HG02981 (cell line): ENCODE results near the gene GRID1.
"Not testable (repeated sequence)": the region's sequence is repeated elsewhere in the genome, so short reads cannot be mapped to it uniquely, and the experiment has no call there.

Experiments
- ATAC-seq: cut with Tn5 transposase; IDR thresholded peaks from one replicate; pipeline ENCODE4 v1.9.1; 2021; ENCODE audit warnings: mild to moderate bottlenecking, moderate library complexity; ENCODE audit not compliant: unreplicated experiment

GRID1 gene

GRCh38 chr10:86256690-86257315 lies 109.8 kb downstream of the GRID1 start:
- no peak for ATAC-seq

GRCh38 chr10:86255405-86256251 lies 111.0 kb downstream of the GRID1 start:
- ATAC-seq: no peak

- no peak for ATAC-seq
Observed at GRCh38 chr10:86254526-86255174, 111.9 kb downstream of the GRID1 start.

- no peak for ATAC-seq
Observed at GRCh38 chr10:86254081-86254480, 112.5 kb downstream of the GRID1 start.

- ATAC-seq: no peak
Observed at GRCh38 chr10:86253091-86254072, 113.2 kb downstream of the GRID1 start.

- no peak for ATAC-seq
Observed at GRCh38 chr10:86252556-86252955, 114.0 kb downstream of the GRID1 start.

GRCh38 chr10:86252079-86252478 lies 114.5 kb downstream of the GRID1 start:
- no peak for ATAC-seq

GRCh38 chr10:86251426-86251825 lies 115.2 kb downstream of the GRID1 start:
- no peak for ATAC-seq

GRCh38 chr10:86250399-86250798 lies 116.2 kb downstream of the GRID1 start:
- no peak for ATAC-seq

GRCh38 chr10:86249794-86250193 lies 116.8 kb downstream of the GRID1 start:
- no peak for ATAC-seq

GRCh38 chr10:86248062-86248461 lies 118.5 kb downstream of the GRID1 start:
- ATAC-seq: no peak

GRCh38 chr10:86247588-86247987 lies 119.0 kb downstream of the GRID1 start:
- ATAC-seq: no peak

- no peak for ATAC-seq
Observed at GRCh38 chr10:86247073-86247472, 119.5 kb downstream of the GRID1 start.

GRCh38 chr10:86246279-86246940 lies 120.2 kb downstream of the GRID1 start:
- no peak for ATAC-seq

- ATAC-seq: no peak
Observed at GRCh38 chr10:86245015-86245394, 121.6 kb downstream of the GRID1 start.

GRCh38 chr10:86244297-86245014 lies 122.1 kb downstream of the GRID1 start:
- ATAC-seq: no peak

- ATAC-seq: no peak
Observed at GRCh38 chr10:86243651-86244155, 122.9 kb downstream of the GRID1 start.

GRCh38 chr10:86242761-86243160 lies 123.8 kb downstream of the GRID1 start:
- no peak for ATAC-seq

- not testable (repeated sequence) for ATAC-seq
Observed at GRCh38 chr10:86238089-86238488, 128.5 kb downstream of the GRID1 start.
